Activated naive CD4-positive, alpha-beta T cell treated with anti-CD3 and anti-CD28 coated beads, Interleukin-2, amount 10 ng/mL, durations not matched to agents 5 hours and 36 hours (primary cell): ENCODE results near the gene C5orf34. TPM values are rescaled to one million over a fixed set of nuclear protein-coding genes. Genes with fewer than 3 reads are reported as not detected.

Source experiments
- total RNA-seq, 2 experiments: library from RNA; stranded (reverse); gene quantifications; one replicate each; pipeline ENCODE4 v1.2.3, GENCODE V29; 2021

Gene C5orf34, protein sequence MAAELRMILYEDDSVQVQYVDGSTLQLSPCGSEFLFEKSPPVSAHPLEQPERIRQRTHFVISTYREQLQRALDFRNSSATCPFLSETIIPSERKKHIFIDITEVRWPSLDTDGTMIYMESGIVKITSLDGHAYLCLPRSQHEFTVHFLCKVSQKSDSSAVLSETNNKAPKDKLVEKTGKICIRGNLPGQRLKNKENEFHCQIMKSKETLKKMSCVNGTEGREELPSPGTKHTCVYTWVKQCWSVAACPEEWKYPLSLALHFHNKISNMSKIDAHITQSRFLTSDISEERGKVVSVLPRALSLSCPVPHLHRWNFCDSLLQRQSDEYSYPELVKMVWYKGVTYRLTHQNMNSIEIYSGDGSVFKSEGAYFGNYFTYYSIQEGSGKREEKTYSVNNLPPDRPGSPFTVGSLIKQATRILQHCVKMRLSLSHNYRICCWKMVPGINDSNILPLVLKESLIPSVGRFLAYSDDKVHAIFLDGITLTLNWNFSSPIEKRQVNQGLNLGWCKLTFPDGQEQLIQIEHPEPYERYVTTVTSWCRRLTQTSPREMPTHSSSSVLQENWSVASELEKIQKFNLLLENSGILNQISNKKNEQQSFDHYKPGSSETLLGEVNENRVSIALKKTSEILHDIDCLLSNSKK
- 10 to 100 TPM in 1 of 2 experiments, 1 to 10 TPM in 1; 9.6 to 10.6 TPM for total RNA-seq

DNA sequence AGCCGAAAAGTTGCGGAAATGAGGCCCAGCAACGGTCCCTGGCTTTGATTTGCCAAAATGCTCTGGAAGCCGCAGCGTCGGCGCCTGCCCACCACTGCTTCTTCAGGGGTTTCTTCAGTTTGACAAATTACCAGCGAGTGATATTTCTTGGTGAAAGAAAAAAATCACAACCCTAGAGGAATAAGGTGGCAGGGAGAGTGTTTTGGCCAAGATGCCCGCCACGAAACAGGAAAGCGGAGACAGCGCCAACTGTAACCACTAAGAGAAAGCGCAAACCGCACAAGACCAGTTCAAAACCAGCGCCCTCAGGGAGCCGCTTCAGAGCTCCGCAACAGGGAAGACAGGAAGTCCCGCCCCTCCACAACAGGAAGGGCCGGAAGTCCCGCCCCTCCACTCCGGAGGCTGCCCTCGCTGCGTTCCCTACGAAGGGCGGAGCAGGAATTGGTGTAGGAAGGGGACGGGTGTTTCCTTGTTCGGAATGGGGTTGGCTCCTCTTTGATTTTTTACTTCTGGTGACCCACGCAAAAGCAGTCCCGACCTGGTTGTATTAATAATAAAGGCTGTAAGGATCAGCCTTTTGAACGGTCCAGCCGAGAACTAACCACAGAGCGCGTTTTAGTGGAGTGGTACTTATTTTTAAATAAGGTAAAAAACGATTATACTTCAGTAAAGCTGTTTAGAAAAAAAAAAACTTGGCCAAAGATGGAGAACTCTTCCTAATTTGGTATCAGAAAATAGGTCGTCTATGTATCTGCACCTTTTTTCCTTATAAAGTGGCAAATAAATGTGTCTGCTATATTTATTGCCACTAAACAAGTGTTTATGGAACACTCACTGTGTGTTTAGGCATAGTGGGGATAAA lies at the start of gene C5orf34:
Gene C5orf34, minus strand, starts transcription at position 333 of the 862 bp plus-strand sequence. CDS start 5,809 bp downstream, outside the sequence.

DNA sequence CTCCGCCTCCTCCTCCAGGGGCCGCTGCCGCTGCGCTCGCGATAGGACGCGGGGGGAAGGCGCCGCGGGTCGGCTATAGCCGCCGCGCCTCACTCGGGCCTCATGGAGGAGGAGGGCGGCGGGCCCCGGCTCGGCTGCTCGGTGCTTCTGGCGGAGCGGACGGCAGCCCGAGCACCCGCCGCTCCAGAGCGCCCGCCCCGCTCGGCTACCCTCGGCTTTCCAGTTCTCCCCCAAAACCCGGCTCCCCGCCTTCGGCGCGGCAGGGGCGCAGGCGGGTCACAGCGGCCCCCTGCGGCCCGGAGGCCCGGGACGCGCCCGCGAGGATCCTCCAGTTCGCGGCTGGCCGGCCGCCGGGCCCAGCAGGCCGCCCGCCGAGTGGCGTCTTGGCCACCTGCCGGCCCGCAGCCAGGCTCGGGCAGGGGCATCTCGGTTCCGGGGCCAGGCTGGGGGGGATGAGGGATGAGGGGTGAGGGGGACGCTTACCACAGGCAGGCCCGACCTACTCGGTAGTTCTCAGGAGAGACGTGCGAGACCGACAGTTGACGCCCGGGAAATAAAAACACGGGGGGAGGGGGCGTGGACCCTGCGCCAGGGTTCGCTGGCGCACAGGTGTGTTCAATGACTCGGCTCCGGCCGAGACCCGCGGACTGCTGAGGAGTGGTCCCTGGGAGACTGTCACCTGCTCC lies 42.1 kb upstream of the C5orf34 start, which contains the start of gene PAIP1:
Gene PAIP1, minus strand, starts transcription at position 221 of the 686 bp plus-strand sequence. CDS start 231 bp downstream, outside the sequence.

DNA sequence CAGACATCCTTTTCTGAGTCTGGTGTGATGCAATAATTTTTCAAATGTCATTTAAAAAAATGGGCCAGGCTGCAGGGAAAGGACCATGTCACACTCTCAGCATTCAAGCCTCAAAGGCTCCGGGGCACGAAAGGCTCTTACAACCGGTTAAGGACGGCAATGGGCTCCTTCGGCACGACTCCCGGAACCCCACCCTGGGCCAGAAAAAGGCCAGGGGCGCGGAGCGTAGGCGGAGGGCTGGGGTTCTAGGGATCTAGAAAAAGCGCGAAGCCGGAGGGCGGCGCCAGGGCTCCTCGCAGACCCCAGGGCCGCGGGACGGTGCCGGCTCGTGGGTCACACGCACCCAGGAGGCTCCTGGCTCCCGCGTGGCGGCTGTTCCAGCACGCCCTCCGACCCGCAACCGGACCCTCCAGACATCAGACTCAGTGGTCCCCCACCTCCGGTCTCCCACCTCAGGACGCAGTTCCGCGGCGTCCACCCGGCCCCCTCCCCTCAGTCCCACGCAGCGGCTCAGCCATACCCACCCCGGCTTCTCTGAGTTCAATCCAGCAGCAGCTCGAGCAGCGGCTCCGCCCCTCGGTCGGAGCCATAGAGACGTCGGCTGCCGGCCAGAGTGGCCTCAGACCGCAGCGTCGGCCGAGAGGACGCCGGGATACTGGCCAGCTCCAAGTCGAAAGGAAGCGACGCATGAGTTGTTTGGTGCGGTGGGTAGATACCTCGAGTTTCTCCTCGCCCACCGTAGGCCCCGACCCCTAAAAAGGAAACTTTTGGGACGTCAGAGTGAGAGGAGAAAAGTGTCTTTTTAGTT lies 31.4 kb downstream of the C5orf34 start, which contains the start of gene TMEM267:
Gene TMEM267, minus strand, starts transcription at position 568 of the 808 bp plus-strand sequence. CDS start 29,896 bp downstream, outside the sequence.

Other genes with a start within 250 kb of the C5orf34 start
- 100 to 1,000 TPM; 132 TPM for gene HMGCS1, start 201.7 kb downstream of the C5orf34 start, total RNA-seq
- 10 to 100 TPM; 18.4 to 18.6 TPM for gene CCL28, start 102.8 kb downstream of the C5orf34 start, total RNA-seq
- gene TMEM267, start 31.3 kb downstream of the C5orf34 start, total RNA-seq: 10 to 100 TPM; 15.1 to 15.3 TPM
- 10 to 100 TPM; 29.6 to 34.0 TPM for gene PAIP1, start 41.9 kb upstream of the C5orf34 start, total RNA-seq
- gene NNT, start 88.0 kb upstream of the C5orf34 start, total RNA-seq: 10 to 100 TPM; 92.3 to 96.5 TPM